ENCODE results near the gene AAMP. TPM values are rescaled to one million over a fixed set of nuclear protein-coding genes. Genes with fewer than 3 reads are reported as not detected.

The AAMP gene
- total RNA-seq, 2 experiments from 2014 or later: 68.7 to 97.0 TPM

GRCh38 chr2:218284106-218284811 is 14.3 kb upstream of the AAMP start:
- BruUV-seq (replicated peaks): no TSS peak
- Histone ChIP-seq H2AFZ (ENCODE audit: low read length) (no peak overlapping the region), H3K79me2 (ENCODE audit: insufficient read depth, low read depth, low read length) (peaks cover 43% of the 10 kb centered on the region; the same call in 1 of the 2 replicates), H3K4me3 (ENCODE audit: low read depth, low read length, poor library complexity, severe bottlenecking) (no peak overlapping the region), H3K9me3 (ENCODE audit: low read length) (no peaks in the 10 kb centered on the region), H3K36me3 (ENCODE audit: insufficient read depth, low read length) (peaks cover 37% of the 10 kb centered on the region), H3K27ac (ENCODE audit: low read depth, low read length, poor library complexity, severe bottlenecking) (no peak overlapping the region), H3K4me1 (ENCODE audit: insufficient read depth, low read length, poor library complexity, severe bottlenecking) (peaks cover 41% of the 10 kb centered on the region), H4K20me1 (ENCODE audit: insufficient read depth, low read length) (no peaks in the 10 kb centered on the region), H3K9me2 (ENCODE audit: insufficient read depth, low read length) (no peaks in the 10 kb centered on the region), H3K4me2 (ENCODE audit: low read length) (no peak overlapping the region)
- no peak for DNase-seq (ENCODE audit: low spot score)
- ChIA-PET CTCF (ENCODE audit: unreplicated experiment) (interaction anchor here (0.6 to 0.8 kb wide), 2 partner anchors 9 to 12 kb away, joined by 3 read pairs; no protein-coding TSS in a partner anchor), POLR2A (interaction anchor here (0.7 kb wide), 1 partner anchor 73 kb away, joined by 3 read pairs; no protein-coding TSS in a partner anchor)
- no peak for TF ChIP-seq EZH2phosphoT487 (IDR thresholded peaks at IDR 0.05; ENCODE audit: borderline replicate concordance, low read depth, low read length)
- TF ChIP-seq CTCF (conservative IDR thresholded peaks at IDR 0.05; ENCODE audit: low read length): no peak
- intact Hi-C loops (cut with micrococcal nuclease; ENCODE audit: unreplicated experiment): no loop called here

GRCh38 chr2:218282173-218282991 is 12.4 kb upstream of the AAMP start:
- Histone ChIP-seq H3K9me2 (ENCODE audit: insufficient read depth, low read length) (no peaks in the 10 kb centered on the region), H4K20me1 (ENCODE audit: insufficient read depth, low read length) (no peaks in the 10 kb centered on the region), H2AFZ (ENCODE audit: low read length) (no peak overlapping the region), H3K27ac (ENCODE audit: low read depth, low read length, poor library complexity, severe bottlenecking) (no peak overlapping the region), H3K4me2 (ENCODE audit: low read length) (no peak overlapping the region), H3K4me1 (ENCODE audit: insufficient read depth, low read length, poor library complexity, severe bottlenecking) (peaks cover 26% of the 10 kb centered on the region), H3K4me3 (ENCODE audit: low read depth, low read length, poor library complexity, severe bottlenecking) (no peak overlapping the region), H3K79me2 (ENCODE audit: insufficient read depth, low read depth, low read length) (peaks cover 27% of the 10 kb centered on the region; the same call in 1 of the 2 replicates), H3K36me3 (ENCODE audit: insufficient read depth, low read length) (peaks cover 54% of the 10 kb centered on the region), H3K9me3 (ENCODE audit: low read length) (no peaks in the 10 kb centered on the region)
- intact Hi-C loops (cut with micrococcal nuclease; ENCODE audit: unreplicated experiment): no loop called here
- POLR2A ChIA-PET: interaction anchor here (1.4 kb wide), 1 partner anchor 10 kb away, joined by 6 read pairs; no protein-coding TSS in a partner anchor
- no TSS peak for BruUV-seq (replicated peaks)
- no peak for DNase-seq (ENCODE audit: low spot score)
- CTCF ChIA-PET (ENCODE audit: unreplicated experiment): interaction anchor here (0.6 to 1.0 kb wide), 2 partner anchors 9 to 80 kb away, joined by 3 read pairs; no protein-coding TSS in a partner anchor
- TF ChIP-seq CTCF (conservative IDR thresholded peaks at IDR 0.05; ENCODE audit: low read length) (no peak), EZH2phosphoT487 (IDR thresholded peaks at IDR 0.05; ENCODE audit: borderline replicate concordance, low read depth, low read length) (no peak)
